HG02970 (cell line): ENCODE measurements around the gene INTS3.

Source experiments
- ATAC-seq: cut with Tn5 transposase; IDR thresholded peaks from one replicate; pipeline ENCODE4 v1.9.1; 2021; ENCODE audit warnings: mild to moderate bottlenecking, moderate library complexity, moderate number of reproducible peaks; ENCODE audit not compliant: unreplicated experiment, low FRiP score

Gene INTS3

DNA sequence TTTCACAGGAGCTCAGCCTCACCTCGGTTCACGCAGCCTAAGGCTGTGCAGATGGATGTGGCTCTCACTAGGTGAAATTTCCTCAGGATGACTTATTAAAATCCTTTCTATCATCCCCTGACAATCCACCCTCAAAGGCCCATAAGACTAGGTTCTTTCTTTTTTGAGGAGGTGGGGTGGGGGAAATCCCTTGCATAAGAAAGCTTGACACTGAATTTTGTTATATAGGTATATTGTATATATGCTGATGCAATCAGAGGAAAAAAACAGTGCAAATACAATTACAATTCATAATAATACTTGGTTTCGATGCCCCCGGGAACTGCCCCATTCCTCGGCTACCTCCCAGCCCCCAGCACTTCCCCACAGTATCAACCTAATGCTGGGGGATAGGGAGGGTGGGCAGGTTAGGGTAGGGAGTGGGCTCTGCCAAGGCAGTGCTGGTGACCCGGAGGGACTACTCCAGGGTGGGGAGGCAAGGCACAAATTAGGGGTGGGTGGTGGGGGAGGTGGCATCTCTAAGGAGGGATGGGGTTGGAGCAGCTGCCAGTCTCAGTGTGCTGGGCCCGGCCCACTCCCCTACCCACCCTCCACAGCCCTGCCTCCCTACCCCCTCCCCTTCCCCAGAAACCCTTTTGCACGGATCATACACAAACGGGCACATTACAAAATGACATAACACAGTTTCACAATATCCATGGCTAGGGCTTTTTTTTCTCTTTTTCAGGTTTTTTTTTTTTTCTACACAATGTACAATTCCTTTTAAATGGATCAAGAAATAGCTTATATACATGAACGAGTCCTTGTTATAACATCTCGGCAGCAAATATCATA lies 78.3 kb downstream of the INTS3 start:
- ATAC-seq = no peak

DNA sequence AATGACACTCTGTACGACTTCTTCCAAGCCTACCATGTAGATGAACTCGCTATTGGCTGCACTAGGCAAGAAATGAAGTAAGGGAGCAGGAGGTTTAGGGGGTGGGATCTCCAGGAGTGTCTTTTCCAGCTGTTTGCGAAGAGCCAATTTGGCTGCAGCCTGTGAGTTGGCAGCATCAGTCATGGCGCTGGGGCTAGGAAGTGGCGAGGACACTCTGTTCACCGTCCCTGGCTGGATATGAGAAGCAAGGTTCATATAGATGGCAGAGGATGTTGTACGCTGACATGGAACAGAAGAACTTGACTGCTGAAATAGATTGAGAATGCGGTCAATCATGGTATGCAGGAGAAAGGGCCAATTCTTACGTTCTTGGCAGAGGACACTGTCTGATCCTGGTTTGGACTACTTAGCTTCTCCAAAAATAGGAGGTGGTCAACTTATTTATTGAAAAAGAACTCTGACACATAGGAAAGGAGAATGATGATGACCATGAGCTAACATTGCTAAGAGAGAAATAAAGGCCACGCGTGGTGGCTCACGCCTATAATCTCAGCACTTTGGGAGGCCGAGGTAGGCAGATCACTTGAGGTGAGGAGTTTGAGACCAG lies 88.5 kb downstream of the INTS3 start:
- no peak for ATAC-seq

DNA sequence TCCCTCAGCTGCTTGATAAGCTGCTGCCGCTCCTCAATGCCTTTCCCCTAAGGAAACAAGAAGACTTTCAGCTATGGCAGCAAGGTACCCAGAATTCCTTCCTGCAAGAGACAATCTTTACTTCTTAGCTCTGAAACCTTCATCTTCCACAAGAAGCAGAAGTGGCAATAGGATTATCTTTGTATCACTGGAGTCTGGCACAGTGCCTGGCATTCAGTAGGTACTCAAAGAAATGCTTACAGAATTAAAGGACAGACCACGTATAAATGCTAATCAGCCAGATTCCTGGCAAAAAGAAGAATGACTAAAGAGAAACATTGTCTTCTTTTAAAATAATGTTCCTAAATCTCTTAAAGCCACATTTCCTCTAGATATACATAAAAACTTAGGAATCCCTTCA lies 91.0 kb downstream of the INTS3 start:
- no peak for ATAC-seq
